Stimulated activated CD4-positive, alpha-beta T cell treated with anti-CD3 and anti-CD28 coated beads, TNF-alpha, amount 100 ng/mL, for 4 hours (primary cell): Measurements from ENCODE around the gene SLC41A3.

Source experiments
- DNase-seq, 3 experiments: peaks; one replicate each; pipeline ENCODE4 v3.0.0-alpha.2; 2020; ENCODE audit warnings: low read depth in 3 of 3

SLC41A3 gene

DNA sequence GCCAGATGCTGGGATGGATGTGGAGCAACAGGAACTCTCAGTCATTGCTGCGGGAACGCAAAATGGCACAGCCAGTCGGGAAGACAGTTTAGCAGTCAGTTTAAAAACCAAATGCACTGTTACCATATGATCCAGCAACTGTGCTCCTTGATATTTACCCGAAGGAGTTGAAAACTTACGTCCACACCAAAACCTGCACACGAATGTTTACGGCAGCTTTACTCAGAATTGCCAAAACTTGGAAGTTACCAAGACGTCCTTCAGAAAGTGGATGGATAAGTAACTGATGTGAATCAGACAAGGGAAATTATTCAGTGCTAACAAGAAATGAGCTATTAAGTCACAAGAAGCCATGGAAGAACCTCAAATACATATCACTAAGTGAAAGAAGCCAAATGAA is 36.1 kb upstream of the SLC41A3 start:
- DNase-seq, result no peak

DNA sequence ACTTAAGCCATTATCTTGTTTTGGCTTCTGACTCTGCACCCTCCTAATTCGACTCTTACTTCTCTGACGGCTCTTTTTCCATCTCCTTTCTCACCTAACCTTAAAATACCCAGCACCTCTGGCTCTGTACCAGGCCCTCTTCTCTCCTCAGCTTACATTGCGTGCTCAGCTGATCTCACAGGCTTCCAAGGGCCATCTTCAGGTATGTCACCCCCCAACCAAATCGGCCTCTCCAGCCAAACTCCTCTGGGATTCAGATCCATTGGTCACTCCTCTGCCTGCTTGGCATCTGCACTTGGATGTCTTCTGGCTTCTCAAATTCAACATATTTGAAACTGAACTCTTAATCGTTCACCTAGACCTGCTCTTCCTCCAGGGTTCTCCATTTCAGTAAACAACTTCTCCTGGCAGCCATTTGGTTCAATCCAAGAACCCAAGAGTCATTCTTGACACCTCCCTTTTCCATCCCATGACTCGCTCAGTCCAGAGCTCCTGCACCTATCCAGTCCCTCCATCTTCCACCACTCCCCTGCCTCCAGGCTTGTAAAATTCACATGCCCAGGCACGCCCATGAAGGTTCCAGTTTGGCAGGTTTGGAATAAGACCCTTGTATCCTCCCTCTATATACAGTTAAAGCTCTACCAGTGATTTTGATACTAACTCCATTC is 35.2 kb upstream of the SLC41A3 start:
- no peak for DNase-seq

DNA sequence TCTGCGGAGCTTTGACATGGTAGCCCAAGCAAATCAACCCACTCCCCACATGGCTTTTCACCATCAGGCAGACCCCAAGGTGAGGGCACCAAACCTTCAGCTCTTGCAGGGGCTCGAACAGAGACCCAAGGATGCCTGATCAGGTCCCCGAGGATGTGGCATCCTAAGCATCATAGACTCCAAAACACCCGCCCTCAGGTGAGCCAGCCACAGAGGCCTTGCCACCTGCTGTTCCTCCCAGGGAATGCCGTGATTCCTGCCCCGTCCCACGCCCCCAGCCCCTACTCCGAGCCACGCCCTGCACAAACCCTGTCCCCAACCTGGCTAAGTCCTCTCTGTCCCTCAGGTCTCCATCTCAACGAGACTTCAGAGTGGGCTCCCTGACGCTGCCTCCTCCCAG is 34.7 kb upstream of the SLC41A3 start:
- DNase-seq, result no peak

DNA sequence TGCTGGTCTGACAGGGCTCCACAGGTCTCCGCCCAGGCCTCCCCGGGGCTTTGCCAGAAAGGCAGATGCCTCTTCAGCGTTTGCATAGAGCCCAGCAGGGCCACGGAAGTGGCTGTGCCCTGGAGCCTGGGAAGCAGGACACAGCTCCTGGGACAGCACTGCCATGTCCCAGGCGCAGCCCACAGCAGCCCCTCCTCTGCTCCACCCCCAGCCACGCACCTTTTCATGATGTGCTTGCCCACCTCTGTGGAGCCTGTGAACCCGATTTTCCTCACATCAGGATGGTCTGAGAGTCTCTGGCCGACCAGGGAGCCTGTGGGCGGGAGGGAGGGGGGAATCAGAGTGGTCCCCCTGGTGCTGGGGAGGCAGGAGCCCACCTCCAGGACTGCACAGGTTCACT is 33.9 kb upstream of the SLC41A3 start:
- DNase-seq, result no peak

DNA sequence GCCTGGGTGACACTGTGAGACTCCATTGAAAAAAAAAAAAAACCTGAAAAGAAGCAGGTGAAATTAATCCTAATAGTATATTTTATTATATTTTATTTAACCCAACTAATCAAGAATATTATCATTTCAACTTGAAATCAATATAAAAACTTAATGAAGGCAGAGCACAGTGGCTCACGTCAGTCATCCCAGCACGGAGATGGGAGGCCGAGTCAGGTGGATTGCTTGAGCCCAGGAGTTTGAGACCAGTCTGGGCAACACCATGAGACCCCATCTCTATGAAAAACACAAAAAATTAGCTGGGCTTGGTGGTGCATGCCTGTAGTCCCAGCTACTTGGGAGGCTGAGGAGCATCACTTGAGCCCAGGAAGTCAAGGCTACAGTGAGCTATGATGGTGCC is 33.3 kb upstream of the SLC41A3 start:
- no peak for DNase-seq

DNA sequence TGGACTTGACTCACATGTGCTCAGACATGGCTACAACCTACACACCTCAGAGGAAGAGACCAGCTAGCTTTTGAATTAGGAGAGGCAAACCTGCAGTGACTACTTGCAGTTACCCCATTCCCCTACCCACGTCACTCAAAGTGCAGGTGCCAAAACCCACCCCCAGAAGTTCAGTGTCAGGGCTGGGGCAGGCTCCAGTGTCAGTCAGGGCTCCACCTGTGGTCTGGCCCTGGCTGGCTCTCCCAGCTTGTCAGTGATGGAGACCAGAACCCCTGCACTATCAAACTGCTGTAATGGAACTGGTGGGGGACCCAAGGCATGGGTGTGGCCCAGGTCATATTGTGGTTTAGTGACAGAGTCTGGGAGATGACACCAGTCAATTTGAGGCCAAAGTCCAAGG is 32.6 kb upstream of the SLC41A3 start:
- no peak for DNase-seq

DNA sequence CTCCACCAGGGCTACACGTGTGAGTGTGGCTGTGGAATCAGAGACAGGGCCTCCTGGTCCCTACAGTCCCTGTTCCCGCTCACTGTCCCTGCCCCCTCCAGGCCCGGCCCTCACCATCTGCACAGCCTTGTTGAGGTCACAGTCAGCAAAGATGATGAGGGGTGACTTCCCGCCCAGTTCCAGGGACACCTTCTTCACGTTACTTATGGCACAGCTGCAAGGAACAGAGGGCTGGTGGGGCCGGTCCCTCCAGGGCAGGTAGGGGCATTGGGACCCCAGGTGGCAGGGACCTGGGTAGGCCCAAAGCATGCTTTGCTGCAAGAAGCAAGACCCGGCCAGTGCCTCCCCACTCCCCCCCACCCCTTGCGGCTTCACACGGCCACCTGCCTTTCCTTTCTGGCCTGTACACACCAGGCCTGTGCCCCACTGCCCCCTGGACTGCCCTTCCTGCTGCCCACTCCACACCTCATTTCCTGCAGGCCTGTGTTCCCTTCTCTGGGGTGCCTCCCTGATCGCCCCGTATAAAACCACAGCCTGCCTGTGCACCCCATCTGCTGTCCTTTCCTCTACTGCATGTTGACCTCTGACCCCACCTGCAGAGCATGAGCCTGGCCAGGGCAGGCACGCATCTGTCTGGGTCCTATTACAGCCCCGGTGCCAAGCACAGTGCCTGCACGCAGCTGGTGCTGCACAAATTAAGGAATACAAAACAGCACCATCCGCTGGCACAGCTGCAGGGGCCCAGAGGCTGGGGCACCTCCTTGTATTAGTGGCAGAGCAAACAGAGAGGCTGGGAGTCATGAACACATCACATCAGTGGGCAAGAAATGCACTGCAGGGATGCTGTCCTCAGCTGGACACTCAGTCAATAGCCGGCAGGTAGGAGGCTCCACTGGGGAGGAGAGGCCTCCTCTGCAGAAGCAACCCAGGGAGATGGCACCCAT is 30.8 kb upstream of the SLC41A3 start:
- DNase-seq, result no peak

DNA sequence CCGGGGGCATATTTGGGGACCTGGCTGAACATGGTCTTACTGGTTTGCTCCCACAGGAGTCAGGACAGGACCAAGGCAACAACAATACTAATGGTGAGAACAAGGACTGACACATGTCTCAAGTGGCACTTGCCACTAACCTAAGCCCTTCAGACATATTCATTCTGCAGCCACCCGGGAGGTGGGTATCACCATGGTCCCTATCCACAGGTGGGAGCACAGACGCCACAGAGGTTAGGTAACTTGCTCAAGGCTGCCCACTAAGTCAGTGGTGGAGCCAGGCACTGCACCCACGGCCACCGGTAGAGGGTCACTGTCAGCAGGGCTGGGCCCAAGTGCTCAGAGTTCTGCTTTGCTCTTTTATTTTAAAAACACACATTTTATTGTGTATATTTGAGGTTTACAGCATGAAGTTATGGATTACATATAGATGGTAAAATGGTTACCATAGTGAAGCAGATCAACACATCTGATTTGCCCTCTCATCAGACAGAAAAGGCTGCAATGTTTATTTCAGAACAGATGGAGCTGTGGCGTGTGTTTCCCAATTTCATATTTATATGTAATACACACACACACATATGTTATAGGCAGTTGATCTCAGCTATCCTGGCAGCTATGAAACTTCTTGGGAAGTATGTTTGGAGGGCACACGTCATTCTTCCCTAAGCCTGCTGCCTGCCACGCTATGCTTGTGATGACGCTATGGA is 30.0 kb upstream of the SLC41A3 start:
- no peak for DNase-seq

DNA sequence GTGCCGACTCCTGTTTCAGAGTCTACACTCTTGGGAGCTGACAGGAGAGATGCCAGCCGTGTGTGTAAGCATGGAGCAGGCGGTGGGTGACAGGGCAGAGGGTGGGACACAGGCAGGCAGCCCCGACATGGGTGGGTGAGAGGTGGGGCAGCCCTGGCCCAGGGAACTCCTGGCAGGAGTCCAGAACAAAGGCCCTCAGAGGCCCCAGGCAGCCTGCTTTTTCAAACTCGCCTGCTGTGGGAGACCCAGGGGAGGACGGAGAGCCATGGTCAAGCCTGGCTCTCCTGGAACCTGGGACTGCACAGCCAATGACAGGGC is 29.3 kb upstream of the SLC41A3 start:
- DNase-seq, result no peak

DNA sequence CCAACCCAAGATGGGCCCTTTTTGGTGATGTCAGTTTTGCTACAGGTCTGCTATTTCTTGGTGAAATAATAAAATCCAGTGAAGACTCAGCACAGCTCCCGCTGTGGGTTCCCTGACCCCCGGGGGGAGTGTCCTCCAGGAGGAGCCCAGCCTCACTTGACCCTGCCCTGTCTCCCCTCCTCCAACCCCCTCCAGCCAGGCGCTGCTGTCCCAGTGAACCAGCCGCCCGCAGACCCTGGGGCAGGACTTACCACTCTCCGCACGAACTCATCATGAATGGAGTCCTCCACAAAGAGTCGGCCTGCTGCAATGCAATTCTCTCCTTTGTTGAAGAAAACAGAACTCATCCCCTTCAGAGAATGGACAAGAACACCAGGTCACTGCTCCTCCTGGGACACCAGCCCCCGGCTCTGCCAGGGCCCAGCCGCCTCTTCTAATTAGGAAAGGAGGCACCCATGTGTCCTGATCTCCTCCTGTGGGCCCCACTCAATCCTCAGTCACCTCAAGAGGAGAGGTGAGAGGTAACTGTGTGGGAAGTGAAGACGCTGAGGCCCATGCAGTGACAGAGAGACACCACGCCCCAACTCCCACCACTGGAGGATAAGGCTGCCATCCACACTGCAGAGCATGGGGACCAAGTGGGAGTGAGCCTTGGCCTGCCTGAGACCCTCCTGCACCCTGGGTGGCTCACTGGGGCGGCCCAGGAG is 28.8 kb upstream of the SLC41A3 start:
- no peak for DNase-seq

DNA sequence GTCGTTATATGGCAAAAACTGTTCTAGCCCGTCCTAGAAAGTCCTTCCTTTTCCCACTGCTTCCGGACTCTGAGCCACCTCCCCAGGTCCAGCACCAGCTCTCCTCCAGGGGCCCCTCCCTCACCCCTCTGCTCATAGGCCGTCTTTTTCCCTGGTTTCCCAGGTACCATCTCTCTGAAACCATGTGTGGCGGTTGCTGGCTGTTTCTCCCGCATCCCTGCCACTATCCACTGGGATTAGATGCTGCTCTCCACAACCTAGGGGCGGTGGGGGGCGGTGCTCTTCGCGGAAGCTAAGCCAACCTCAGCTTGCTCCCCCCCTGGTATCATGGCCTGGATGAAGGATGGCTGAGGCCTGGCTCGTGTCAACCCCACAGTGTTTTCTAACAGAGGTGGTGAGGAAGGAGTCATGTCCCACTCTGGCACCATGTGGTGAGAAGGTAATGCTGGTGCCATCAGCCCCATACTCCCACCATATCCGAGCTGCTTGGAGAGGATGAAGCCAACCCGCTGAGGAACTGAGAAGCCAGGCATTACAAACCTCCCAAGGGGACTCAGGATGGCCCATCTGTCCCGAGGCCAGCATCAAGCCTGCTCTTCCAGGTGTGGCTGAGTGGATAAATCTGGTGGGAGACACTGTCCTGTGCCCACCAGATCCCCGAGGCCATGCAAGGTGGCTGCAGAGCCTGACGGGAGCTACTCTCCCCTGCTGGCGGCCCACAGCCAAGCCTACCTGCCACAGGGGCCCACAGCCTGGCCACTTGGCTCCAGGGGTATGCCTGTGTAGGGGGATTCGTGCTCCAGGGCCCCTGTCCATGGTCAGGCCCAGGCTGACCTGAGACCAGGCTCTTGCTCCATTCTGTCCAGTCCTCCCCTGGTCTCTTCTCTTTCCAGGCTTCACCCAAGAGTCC is 27.9 kb upstream of the SLC41A3 start:
- DNase-seq, result no peak

DNA sequence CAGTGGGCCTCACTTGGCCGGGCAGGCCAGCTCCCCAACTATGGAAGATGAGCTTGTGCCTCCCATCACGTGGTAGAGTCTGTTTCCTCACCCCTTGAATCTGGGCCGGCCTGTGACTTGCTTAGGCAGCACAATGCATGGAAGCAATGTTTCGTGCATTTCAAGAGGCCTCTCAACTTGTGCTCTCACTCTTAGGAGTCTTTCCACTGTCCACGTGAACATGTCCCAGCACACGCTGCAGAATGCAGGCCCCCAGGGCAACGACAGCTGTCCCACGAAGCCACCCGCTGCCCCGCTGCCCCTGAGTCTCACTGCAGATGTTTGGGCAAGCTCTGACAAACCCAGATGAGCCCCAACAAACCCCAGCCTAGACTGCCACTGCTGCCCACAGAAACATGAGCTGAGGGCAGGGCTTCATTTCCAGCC is 27.2 kb upstream of the SLC41A3 start:
- no peak for DNase-seq

DNA sequence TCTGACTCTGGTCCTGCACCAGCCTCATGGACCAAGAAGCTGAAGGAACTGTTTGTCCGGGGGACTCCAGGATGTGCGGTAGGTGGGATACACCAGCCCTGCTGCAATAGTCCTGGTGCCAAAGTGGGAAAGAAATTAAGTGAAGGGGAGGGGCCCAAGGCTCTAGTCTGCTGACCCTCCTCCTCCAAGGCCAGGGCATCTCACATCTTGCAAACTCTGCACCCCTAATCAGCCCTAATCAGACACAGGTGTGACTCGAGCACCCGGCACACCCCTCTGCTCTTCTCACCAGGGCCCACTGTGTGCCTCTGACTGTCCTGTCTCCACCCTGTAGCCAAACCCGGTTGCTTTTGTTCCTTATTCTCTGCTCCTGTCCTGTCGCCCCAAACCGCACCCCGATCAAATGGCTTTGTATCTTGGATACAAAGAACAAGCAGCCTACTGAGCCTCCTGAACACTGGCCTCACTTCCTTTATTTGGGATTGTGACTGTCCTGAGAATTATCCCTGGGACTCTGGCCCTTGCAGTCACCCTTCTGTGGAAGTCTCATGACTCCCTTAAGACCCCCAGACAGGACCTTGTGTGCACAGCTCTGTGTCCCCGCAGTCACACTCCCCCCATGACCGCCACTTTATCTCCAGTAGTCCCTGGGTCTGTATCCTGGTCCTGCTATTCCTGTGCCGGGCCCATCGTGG is 26.7 kb upstream of the SLC41A3 start:
- DNase-seq, result no peak

DNA sequence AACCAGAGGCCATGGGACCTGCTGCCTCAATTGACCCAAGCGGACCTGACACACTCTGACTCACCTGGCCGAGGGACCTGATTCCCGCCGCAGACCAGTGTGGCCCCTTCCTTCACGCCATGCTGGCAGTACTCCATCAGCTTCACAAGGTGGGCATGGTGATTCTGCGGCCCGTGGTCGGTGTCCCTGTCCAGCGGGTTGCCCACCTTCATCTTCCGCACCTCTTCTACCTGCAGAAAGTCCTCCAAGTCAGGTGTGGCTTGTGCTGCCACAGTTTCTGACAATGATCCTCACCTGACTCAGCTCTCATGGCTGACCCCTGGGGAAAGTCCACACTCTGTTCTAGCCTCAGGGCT is 25.9 kb upstream of the SLC41A3 start:
- DNase-seq, result no peak

DNA sequence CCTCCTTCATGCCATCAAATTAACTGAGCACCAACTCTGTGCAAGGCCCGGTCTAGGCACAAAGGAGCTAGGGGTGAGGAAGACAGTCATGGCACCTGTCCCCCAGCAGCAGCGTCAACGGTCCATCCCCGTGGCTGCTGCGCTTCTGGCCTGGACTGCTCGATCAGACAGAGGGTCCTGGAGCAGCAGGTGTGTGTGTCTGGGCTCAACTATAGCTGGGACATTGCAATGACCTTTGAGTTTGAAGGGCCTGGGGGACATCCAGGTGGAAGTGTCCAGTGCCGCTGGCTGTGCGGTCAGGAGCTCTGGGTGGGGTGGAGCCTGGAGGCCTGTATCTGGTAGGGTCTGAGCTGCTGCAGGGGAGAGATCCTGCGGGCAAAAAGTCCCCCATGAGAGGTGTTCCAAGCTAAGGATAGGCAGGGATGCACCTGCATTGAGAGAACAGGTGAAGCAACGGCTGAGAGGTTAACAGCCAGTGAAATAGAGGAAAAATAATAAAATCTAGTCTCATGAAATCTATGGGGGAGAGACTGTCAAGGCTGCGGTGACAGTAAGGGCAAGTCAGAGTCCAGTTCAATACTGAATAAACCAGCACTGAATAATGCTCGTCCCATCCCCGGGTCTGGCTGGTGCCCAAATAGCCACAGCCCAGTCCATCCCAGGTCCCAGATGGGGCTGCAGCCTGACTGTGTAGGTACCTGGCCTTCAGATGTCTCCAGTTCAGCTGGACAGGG is 25.4 kb upstream of the SLC41A3 start:
- DNase-seq, result no peak

DNA sequence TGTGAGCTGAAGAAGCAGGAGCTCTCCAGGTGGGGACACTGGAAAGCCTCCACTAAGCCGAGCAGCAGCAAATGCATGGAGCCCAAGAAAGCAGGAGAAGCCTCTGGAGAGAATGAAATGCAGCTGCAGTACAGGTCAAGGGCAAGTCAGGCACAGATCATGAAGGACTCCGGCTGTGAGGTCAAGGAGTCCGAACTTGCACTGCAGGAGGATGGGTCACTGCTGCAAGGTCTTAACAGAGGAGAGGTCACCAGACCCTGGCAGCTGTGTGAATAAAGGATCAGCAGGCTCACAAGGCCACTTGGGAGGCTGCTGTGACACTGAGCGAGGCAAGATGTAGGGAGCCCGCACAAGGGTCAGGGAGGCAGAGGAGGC is 24.7 kb upstream of the SLC41A3 start:
- DNase-seq, result no peak

DNA sequence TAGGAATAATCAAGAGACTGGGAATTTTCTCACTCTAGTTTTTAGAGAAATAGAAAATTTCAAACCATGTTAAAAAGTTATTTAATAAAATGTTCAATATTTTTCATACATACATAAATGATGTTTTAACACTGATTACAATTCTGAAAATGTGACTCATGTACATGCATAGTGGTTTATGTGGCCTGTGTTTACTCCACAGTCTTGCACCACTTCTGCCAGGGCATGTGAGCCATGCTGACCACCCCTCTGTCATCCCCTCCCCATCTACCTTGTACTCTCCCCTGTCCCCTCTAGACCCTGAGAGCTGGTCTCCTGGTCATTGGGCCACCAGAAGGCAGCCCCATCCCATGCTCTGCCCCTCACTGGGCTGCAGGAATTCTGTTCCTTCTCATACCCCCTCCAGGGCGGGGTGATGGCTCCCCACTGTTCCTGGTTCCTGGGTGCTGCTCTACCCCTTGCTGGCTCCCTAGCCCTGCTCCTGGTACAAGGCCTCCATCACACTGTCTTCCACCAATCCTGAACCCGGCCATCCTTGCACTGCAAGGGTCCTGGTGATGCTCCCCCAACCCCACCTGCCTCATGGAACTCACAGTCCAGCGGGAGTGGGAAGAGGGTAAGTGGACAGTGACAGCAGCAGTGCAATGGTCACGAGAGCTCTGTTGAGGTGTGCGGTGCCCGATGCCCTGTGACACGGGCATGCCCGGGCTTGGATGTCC is 24.2 kb upstream of the SLC41A3 start:
- no peak for DNase-seq

DNA sequence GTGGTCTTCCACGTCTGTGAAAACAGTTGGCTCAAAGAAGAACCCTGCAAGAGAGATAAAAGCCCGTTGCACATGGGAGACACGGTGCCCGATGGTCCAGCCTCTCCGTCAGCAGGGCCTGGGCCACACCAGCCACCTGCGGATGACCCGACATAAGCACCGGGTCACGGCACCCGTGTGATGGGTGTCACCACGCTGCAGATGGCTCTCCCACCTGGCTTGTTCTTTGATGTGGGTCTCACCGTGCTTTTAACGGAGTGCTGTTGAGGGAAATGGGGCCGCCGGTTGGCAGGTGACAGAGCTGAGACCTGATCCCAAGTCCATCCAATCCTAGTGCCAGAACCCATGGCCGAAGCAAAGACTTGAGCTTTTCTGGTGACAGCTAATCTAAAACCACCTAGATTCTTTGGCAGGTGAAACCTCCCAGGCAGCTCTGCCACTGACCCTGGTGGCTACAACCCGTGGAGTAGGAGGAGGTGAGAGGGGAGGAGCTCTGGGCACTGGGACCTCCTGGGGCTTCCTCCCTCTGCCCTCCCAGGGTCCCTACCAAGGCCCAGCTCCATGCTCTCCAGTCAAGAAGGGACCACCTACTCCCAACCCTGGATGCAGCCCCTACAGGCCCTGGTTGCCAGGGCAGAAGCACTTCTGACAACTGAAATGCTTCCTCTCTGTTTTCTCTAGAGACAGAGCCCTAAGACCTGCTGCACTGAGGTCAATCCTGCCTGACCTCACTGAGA is 23.4 kb upstream of the SLC41A3 start:
- no peak for DNase-seq
